ENCODE data around the gene CRAMP1. TPM values are rescaled to one million over a fixed set of nuclear protein-coding genes. Genes with fewer than 3 reads are reported as not detected.

The CRAMP1 gene
- total RNA-seq, 2 donors from 2014 or later: 29.2 to 40.0 TPM

GRCh38 chr16:1575578-1575977, 36.6 kb upstream of the CRAMP1 start:
- Mint-ChIP-seq H3K36me3 (ENCODE audit: low read depth) (peaks cover 40% of the 10 kb centered on the region), H3K27me3 (ENCODE audit: insufficient read depth) (no peaks in the 10 kb centered on the region), H3K4me3 (no peak overlapping the region), H3K4me1 (no peaks in the 10 kb centered on the region), H3K9me3 (peaks cover 3% of the 10 kb centered on the region), H3K27ac (no peak overlapping the region)
- H3K27me3 ChIP-seq (ENCODE audit: control insufficient read depth, insufficient read depth, low read length, poor library complexity, severe bottlenecking): no peaks in the 10 kb centered on the region
- no peak overlapping the region for H3K27ac ChIP-seq (ENCODE audit: low read depth, low read length)
- TF ChIP-seq, protein P1, sequence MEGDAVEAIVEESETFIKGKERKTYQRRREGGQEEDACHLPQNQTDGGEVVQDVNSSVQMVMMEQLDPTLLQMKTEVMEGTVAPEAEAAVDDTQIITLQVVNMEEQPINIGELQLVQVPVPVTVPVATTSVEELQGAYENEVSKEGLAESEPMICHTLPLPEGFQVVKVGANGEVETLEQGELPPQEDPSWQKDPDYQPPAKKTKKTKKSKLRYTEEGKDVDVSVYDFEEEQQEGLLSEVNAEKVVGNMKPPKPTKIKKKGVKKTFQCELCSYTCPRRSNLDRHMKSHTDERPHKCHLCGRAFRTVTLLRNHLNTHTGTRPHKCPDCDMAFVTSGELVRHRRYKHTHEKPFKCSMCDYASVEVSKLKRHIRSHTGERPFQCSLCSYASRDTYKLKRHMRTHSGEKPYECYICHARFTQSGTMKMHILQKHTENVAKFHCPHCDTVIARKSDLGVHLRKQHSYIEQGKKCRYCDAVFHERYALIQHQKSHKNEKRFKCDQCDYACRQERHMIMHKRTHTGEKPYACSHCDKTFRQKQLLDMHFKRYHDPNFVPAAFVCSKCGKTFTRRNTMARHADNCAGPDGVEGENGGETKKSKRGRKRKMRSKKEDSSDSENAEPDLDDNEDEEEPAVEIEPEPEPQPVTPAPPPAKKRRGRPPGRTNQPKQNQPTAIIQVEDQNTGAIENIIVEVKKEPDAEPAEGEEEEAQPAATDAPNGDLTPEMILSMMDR (conservative IDR thresholded peaks at IDR 0.05): no peak
- no peak overlapping the region for H3K4me3 ChIP-seq (ENCODE audit: low read length)
- DNase-seq: no peak
- H3K36me3 ChIP-seq (ENCODE audit: control insufficient read depth, insufficient read depth, low read length): peaks cover 11% of the 10 kb centered on the region
- no peak overlapping the region for H3K9ac ChIP-seq (ENCODE audit: extremely low read depth, low read length, poor library complexity, severe bottlenecking)
- no peaks in the 10 kb centered on the region for H3K4me1 ChIP-seq (ENCODE audit: control insufficient read depth, insufficient read depth, low read length)
- H3K9me3 ChIP-seq (ENCODE audit: control insufficient read depth, low read length): no peaks in the 10 kb centered on the region

GRCh38 chr16:1579214-1579613, 32.9 kb upstream of the CRAMP1 start:
- no peak overlapping the region for H3K9ac ChIP-seq (ENCODE audit: extremely low read depth, low read length, poor library complexity, severe bottlenecking)
- Mint-ChIP-seq H3K9me3 (peaks cover 3% of the 10 kb centered on the region), H3K36me3 (ENCODE audit: low read depth) (peaks cover 59% of the 10 kb centered on the region), H3K27ac (no peak overlapping the region), H3K4me1 (no peaks in the 10 kb centered on the region), H3K4me3 (no peak overlapping the region), H3K27me3 (ENCODE audit: insufficient read depth) (no peaks in the 10 kb centered on the region)
- no peak overlapping the region for H3K4me3 ChIP-seq (ENCODE audit: low read length)
- no peak for DNase-seq
- TF ChIP-seq, protein P1 (conservative IDR thresholded peaks at IDR 0.05): no peak
- peaks cover 36% of the 10 kb centered on the region for H3K36me3 ChIP-seq (ENCODE audit: control insufficient read depth, insufficient read depth, low read length)
- H3K4me1 ChIP-seq (ENCODE audit: control insufficient read depth, insufficient read depth, low read length): no peaks in the 10 kb centered on the region
- no peak overlapping the region for H3K27ac ChIP-seq (ENCODE audit: low read depth, low read length)
- no peaks in the 10 kb centered on the region for H3K27me3 ChIP-seq (ENCODE audit: control insufficient read depth, insufficient read depth, low read length, poor library complexity, severe bottlenecking)
- WGBS, 2 experiments (ENCODE audit: insufficient coverage in 1 of 2, insufficient read length in 1 of 2): 95 to 100% methylated on average over 4 to 5 of the region's 5 CpGs
- no peaks in the 10 kb centered on the region for H3K9me3 ChIP-seq (ENCODE audit: control insufficient read depth, low read length)

DNA sequence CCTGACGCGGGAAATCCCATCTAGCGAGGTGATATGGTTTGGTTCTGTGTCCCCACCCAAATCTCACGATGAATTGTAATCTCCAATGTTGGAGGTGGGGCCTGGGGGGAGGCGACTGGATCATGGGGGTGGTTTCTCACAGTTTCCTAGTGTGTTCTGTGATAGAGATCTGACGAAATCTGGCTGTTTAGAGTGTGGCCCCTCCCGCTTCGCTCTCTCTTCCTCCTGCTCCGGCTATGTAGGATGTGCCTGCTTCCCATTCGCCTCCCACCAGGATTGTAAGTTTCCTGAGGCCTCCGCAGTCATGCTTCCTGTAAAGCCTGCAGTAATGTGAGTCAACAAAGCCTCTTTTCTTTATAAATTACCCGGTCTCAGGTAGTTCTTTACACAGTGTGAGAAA, 31.9 kb upstream of the CRAMP1 start:
- Histone ChIP-seq H3K36me3 (ENCODE audit: control insufficient read depth, insufficient read depth, low read length) (peaks cover 47% of the 10 kb centered on the region), H3K27me3 (ENCODE audit: control insufficient read depth, insufficient read depth, low read length, poor library complexity, severe bottlenecking) (no peaks in the 10 kb centered on the region), H3K4me3 (ENCODE audit: low read length) (no peak overlapping the region), H3K27ac (ENCODE audit: low read depth, low read length) (no peak overlapping the region), H3K9me3 (ENCODE audit: control insufficient read depth, low read length) (no peaks in the 10 kb centered on the region), H3K9ac (ENCODE audit: extremely low read depth, low read length, poor library complexity, severe bottlenecking) (no peak overlapping the region), H3K4me1 (ENCODE audit: control insufficient read depth, insufficient read depth, low read length) (no peaks in the 10 kb centered on the region)
- no peak for DNase-seq
- 85 to 90% methylated on average over 10 to 12 of the region's 12 CpGs for WGBS, 2 experiments (ENCODE audit: insufficient coverage in 1 of 2, insufficient read length in 1 of 2)
- TF ChIP-seq, protein P1 (conservative IDR thresholded peaks at IDR 0.05): no peak
- Mint-ChIP-seq H3K4me3 (no peak overlapping the region), H3K27ac (no peak overlapping the region), H3K9me3 (peaks cover 3% of the 10 kb centered on the region), H3K36me3 (ENCODE audit: low read depth) (peaks cover 64% of the 10 kb centered on the region), H3K27me3 (ENCODE audit: insufficient read depth) (no peaks in the 10 kb centered on the region), H3K4me1 (no peaks in the 10 kb centered on the region)
